ENCODE data around the gene UBXN2A.
"Not testable (repeated sequence)": the region's sequence is repeated elsewhere in the genome, so short reads cannot be mapped to it uniquely, and the experiment has no call there.

The UBXN2A gene

DNA sequence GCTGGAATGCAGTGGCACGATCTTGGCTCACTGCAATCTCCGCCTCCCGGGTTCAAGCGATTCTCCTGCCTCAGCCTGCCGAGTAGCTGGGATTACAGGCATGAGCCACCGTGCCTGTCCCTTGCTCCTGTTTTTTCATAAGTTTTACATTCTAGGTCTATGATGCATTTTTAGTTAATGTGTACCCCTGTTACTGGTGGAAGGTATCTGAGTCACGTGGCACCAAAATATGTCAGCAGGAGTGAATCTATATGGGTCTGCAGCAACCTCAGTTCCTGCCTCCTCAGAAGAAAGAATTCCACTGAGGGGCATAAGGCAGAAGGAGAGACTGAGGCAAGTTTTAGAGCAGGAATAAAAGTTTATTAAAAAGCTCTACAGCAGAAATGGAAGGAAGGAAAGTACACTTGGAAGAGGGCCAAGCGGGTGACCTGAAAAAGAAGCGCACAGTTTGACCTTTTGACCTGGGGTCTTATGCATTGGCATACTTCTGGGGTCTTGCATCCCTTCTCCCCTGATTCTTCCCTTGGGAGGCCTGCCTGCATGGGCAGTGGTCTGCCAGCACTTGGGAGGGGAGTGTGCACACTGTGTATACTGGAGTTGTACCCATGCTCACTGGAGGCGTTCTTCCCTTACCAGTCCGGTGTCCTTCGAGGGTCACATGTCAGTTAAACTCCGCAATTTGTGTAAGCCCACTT lies 68.6 kb downstream of the UBXN2A start:
- no peak overlapping the region for H3K9ac ChIP-seq (ENCODE audit: low read depth, low read length)
- no peak overlapping the region for H3K27ac ChIP-seq (ENCODE audit: low read length)
- no peaks in the 10 kb centered on the region for H3K4me1 ChIP-seq (ENCODE audit: insufficient read depth, low read length)
- H3K9me3 ChIP-seq (ENCODE audit: insufficient read depth, low read depth, low read length): no peaks in the 10 kb centered on the region
- H3K4me3 ChIP-seq (ENCODE audit: low read length): no peak overlapping the region
- H3K27me3 ChIP-seq (ENCODE audit: insufficient read depth, low read length): peaks cover 30% of the 10 kb centered on the region
- H3K36me3 ChIP-seq (ENCODE audit: insufficient read depth, low read depth, low read length): no peaks in the 10 kb centered on the region

DNA sequence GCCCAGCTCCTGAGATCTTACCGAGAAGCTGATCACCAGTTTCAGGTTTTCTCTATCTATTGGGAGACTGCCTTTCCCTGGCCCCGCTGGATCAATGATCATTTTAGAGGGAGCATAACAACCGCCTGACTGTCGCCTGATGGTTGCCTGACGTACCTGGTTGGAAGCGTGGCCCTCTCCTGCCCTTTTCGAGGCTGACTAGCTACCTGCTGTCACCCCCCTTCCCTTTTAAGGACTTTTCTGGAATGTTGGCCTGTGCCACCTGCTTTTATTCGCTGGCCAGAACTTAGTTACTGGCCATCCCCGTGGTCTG lies 69.1 kb downstream of the UBXN2A start:
- H3K9me3 ChIP-seq (ENCODE audit: insufficient read depth, low read depth, low read length): no peaks in the 10 kb centered on the region
- H3K36me3 ChIP-seq (ENCODE audit: insufficient read depth, low read depth, low read length): no peaks in the 10 kb centered on the region
- peak overlapping the region; percentile 67; the same call in 1 of the 2 replicates for H3K4me3 ChIP-seq (ENCODE audit: low read length)
- H3K9ac ChIP-seq (ENCODE audit: low read depth, low read length): peak overlapping the region; percentile 73; the same call in 1 of the 2 replicates
- H3K4me1 ChIP-seq (ENCODE audit: insufficient read depth, low read length): no peaks in the 10 kb centered on the region
- H3K27me3 ChIP-seq (ENCODE audit: insufficient read depth, low read length): peaks cover 30% of the 10 kb centered on the region
- no peak overlapping the region for H3K27ac ChIP-seq (ENCODE audit: low read length)

DNA sequence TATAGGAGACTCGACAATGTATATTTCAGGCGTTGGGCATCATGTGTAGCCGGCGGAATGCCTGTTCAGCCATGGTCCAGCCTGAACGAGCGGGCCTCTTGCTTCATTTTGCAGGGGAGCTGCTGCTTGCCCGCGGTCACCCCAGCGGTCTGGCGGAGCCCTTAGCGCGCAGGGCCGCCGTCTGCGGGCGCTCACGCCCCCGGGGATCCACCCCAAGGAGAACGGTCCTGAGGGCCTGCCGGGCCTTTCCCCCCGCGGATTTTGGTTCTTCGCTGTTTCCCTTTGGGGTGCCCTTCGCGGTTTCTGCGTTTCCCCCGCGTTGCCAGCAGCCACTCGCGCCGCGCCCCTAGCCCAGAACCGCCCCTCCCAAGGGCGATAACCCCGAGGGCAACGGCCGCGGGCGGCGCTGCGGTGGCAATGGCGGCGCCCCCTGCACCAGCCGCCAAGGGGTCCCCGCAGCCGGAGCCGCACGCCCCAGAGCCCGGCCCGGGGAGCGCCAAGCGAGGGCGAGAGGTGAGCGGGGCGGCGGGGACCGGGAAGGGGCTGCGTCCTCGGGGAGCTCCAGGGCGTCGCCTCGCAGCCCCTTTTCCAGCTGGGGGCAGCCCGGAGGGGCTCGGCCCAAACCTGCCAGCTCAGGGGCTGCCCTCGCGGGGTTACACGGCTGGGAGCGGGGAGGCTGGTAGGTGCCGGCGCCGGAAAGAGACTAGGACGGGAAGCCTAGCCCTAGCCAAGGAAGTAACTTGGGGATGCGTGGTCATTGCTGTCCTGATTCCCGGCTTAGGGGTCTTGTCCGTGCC lies 69.6 kb downstream of the UBXN2A start, which contains the start of gene MFSD2B:
TSS of gene MFSD2B (plus strand) at position 406 of the 797 bp plus-strand sequence. CDS start at position 418, 12 bp downstream.
- Histone ChIP-seq H3K36me3 (ENCODE audit: insufficient read depth, low read depth, low read length) (no peaks in the 10 kb centered on the region), H3K27ac (ENCODE audit: low read length) (no peak within 1 kb of the TSS), H3K9me3 (ENCODE audit: insufficient read depth, low read depth, low read length) (no peaks in the 10 kb centered on the region), H3K27me3 (ENCODE audit: insufficient read depth, low read length) (peaks cover 30% of the 10 kb centered on the region), H3K4me3 (ENCODE audit: low read length) (peak within 1 kb of the TSS; percentile 67), H3K9ac (ENCODE audit: low read depth, low read length) (peak within 1 kb of the TSS; percentile 73; the same call in 1 of the 2 replicates), H3K4me1 (ENCODE audit: insufficient read depth, low read length) (no peaks in the 10 kb centered on the region)

DNA sequence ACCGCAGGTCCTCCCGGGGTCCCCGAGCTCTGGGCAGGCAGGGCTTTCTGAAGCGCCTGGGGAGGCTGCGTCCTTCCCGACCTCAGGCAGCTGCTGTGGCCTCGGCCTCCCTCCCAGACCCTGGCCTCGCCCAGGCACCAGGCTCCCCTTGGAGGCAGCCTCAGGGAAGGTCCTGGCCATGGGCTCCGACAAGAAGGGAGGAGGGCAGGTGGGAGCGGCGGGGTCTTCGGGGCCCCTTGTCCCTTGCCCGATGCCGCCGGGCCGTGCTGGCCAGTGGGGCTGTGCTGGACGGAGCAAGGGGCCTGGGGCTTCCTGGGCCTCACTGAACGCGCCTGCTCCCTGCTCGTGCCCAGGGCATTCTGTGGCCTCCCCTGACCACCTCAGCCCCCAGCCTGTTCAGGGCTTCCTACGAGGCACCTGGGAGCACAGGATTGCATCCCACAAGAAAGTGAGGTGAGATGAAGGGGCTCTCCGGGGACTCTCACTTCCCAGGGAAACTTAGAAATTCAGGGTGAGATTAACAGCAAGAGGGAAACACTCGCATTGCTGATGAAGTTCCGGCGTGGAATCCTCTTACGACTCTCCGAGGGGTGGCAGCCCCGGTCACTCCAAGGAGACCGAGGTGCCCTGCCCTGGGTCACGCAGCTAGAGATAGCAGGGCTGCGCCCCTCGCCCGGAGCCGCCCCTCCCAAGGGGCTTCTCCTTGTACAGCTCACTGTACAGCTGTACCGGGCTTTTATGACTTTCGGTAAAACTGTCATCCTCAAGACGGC lies 70.4 kb downstream of the UBXN2A start:
- H3K9ac ChIP-seq (ENCODE audit: low read depth, low read length): peak overlapping the region; percentile 73; the same call in 1 of the 2 replicates
- H3K27ac ChIP-seq (ENCODE audit: low read length): no peak overlapping the region
- peak overlapping the region; percentile 67 for H3K4me3 ChIP-seq (ENCODE audit: low read length)
- no peaks in the 10 kb centered on the region for H3K9me3 ChIP-seq (ENCODE audit: insufficient read depth, low read depth, low read length)
- H3K36me3 ChIP-seq (ENCODE audit: insufficient read depth, low read depth, low read length): no peaks in the 10 kb centered on the region
- H3K27me3 ChIP-seq (ENCODE audit: insufficient read depth, low read length): peaks cover 30% of the 10 kb centered on the region
- no peaks in the 10 kb centered on the region for H3K4me1 ChIP-seq (ENCODE audit: insufficient read depth, low read length)

DNA sequence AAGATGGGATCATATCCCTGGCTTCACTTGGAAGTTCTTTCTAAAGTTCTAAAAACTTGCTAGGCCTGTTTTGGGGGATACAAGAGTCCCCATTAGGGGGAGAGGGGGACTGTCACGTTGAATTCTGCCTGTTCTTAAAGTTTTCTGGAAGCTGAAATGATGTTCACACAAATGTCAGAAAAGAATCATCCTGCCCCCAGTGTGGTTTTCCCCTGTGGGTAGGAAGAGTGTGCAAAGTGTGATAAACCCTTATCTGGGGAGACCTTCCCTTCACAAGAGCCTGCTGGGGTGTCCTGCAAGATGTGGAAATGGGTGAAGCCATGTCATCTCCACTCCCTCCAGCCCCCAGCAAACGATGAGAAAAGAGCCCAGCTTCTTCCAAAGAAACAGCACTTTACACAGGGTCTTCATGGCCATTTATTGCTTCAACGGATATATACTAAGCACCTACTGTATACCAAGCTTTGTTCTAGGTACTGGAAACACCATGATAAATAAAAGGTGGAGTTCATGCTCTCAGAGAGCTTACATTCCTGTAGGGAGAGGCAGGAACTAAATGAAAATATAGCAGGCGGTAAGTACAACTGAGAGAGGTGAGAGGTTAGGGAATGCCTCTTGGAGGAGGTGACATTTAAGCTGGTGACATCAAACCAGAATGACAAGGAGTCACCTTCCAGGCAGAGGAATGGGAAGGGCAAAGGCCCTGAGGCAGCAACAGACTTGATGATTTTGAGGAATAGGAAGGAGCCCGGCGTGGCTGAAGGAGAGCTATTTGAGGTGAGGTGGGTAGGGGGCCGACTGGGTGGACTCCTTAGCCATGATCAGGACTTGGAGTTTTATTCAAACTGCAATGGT lies 71.2 kb downstream of the UBXN2A start:
- no peak overlapping the region for H3K9ac ChIP-seq (ENCODE audit: low read depth, low read length)
- H3K27me3 ChIP-seq (ENCODE audit: insufficient read depth, low read length): peaks cover 30% of the 10 kb centered on the region
- no peaks in the 10 kb centered on the region for H3K36me3 ChIP-seq (ENCODE audit: insufficient read depth, low read depth, low read length)
- H3K4me1 ChIP-seq (ENCODE audit: insufficient read depth, low read length): no peaks in the 10 kb centered on the region; the same call in 1 of the 2 replicates
- H3K4me3 ChIP-seq (ENCODE audit: low read length): no peak overlapping the region
- H3K27ac ChIP-seq (ENCODE audit: low read length): no peak overlapping the region
- no peaks in the 10 kb centered on the region for H3K9me3 ChIP-seq (ENCODE audit: insufficient read depth, low read depth, low read length)

DNA sequence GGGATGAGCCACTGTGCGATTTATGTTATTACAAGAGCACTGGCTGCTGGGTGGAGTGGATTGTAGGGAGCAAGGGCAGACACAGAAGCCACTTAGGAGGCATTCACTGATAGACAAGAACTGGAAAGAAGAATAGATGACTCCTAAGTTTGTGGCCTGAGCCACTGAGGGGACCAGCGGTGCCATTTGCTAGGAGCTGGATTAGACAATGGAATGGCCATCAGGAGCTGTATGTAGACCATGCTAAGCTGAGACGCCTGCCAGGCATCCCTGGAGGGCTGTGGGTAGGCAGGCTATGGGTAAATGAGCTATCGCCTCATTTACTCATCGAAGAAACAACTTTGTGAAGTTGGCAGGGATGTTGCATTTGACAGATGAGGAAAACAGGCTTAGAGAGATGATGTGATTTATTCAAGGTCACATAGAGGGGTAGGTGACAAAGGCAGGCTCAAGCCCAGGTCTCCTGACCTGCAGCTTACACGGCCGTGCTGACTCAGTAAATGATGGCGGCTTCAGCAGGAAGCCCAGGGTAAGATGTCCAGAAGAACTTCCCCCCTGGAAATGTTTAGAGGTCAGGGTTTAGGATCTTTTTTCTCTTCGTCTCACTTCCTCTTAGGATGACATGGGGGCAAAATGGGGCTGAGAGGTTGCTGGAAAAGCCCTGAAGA lies 72.4 kb downstream of the UBXN2A start:
- Histone ChIP-seq H3K4me1 (ENCODE audit: insufficient read depth, low read length) (no peaks in the 10 kb centered on the region; the same call in 1 of the 2 replicates), H3K36me3 (ENCODE audit: insufficient read depth, low read depth, low read length) (no peaks in the 10 kb centered on the region), H3K9me3 (ENCODE audit: insufficient read depth, low read depth, low read length) (no peaks in the 10 kb centered on the region), H3K27ac (ENCODE audit: low read length) (no peak overlapping the region), H3K9ac (ENCODE audit: low read depth, low read length) (no peak overlapping the region), H3K4me3 (ENCODE audit: low read length) (no peak overlapping the region), H3K27me3 (ENCODE audit: insufficient read depth, low read length) (peaks cover 30% of the 10 kb centered on the region)

DNA sequence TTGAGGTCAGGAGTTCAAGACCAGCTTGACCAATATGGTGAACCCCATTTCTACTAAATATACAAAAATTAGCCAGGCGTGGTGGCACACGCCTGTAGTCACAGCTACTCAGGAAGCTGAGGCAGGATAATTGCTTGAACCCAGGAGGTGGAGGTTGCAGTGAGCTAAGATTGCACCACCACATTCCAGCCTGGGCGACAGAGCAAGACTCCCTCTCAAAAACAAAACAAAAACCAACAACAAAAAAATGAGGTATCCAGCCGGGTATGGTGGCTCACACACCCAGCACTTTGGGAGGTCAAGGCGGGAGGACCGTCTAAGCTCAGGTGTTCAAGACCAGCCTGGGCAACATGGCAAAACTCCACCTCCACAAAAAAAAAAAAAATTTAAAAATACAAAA lies 74.6 kb downstream of the UBXN2A start:
- H3K27ac ChIP-seq (ENCODE audit: low read length); H3K36me3 ChIP-seq (ENCODE audit: insufficient read depth, low read depth, low read length); H3K4me3 ChIP-seq (ENCODE audit: low read length); H3K4me1 ChIP-seq (ENCODE audit: insufficient read depth, low read length); H3K9me3 ChIP-seq (ENCODE audit: insufficient read depth, low read depth, low read length); H3K9ac ChIP-seq (ENCODE audit: low read depth, low read length): not testable (repeated sequence)
- H3K27me3 ChIP-seq (ENCODE audit: insufficient read depth, low read length): peaks cover 17% of the 10 kb centered on the region

DNA sequence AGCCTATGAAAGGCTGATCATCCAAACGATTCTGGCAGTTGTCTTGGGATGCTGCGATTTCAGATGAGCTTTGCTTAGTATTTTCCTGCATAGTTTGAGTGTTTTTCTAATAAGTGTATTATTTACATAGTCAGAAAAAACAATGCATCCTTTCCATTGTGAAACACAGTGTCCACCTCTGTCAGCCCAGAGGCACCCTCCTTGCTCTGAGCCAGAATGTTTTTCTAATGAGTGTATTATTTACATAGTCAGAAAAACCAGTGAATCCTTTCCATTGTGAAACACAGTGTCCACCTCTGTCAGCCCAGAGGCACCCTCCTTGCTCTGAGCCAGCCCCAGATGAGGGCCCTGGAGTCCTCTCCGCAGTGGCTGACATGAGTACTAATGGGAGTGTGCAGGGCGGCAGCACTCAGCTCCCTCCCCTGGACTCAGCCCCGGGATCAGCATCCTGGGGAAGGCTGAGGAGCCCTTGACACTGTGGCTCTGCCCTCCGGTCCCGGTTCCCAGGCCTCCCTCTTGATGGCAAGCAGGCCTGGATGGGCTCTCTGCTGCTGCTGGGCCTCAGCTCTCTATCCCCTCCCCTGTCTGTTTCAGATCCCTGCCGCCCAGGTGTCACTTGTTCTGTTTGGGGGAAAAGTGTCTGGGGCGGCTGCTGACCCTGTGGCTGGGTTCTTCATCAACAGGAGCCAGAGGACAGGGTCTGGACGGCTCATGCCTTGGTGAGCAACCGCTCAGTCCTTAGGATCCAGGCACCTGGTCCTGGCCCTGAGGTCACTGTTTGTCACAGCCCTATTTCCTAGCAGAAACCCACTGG lies 75.5 kb downstream of the UBXN2A start:
- no peaks in the 10 kb centered on the region for H3K36me3 ChIP-seq (ENCODE audit: insufficient read depth, low read depth, low read length)
- no peak overlapping the region for H3K4me3 ChIP-seq (ENCODE audit: low read length)
- no peak overlapping the region for H3K9ac ChIP-seq (ENCODE audit: low read depth, low read length)
- no peaks in the 10 kb centered on the region; the same call in 1 of the 2 replicates for H3K4me1 ChIP-seq (ENCODE audit: insufficient read depth, low read length)
- peaks cover 8% of the 10 kb centered on the region for H3K27me3 ChIP-seq (ENCODE audit: insufficient read depth, low read length)
- H3K27ac ChIP-seq (ENCODE audit: low read length): no peak overlapping the region
- H3K9me3 ChIP-seq (ENCODE audit: insufficient read depth, low read depth, low read length): no peaks in the 10 kb centered on the region

DNA sequence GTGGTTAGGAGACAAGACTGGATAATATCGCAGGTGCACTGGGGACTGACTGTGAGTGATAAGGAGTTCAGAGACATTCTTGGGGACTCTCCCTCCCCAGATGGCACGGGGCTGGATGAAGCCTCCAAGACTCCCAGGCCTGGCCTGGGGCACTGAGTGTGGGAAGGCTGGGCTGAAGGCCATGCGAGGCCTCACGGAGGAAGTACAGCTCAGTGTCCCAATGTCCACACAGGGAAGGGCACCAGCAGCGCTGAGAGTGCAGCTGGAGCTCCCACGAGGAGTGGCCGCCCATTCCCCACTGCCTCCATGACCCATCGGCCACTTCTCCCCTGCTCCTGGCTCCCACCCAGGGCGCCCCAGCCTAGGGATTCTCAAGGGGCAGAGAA lies 76.1 kb downstream of the UBXN2A start:
- H3K4me3 ChIP-seq (ENCODE audit: low read length): no peak overlapping the region
- no peaks in the 10 kb centered on the region for H3K9me3 ChIP-seq (ENCODE audit: insufficient read depth, low read depth, low read length)
- no peaks in the 10 kb centered on the region for H3K36me3 ChIP-seq (ENCODE audit: insufficient read depth, low read depth, low read length)
- H3K27ac ChIP-seq (ENCODE audit: low read length): no peak overlapping the region
- no peak overlapping the region for H3K9ac ChIP-seq (ENCODE audit: low read depth, low read length)
- H3K4me1 ChIP-seq (ENCODE audit: insufficient read depth, low read length): no peaks in the 10 kb centered on the region; the same call in 1 of the 2 replicates
- peaks cover 2% of the 10 kb centered on the region; the same call in 1 of the 2 replicates for H3K27me3 ChIP-seq (ENCODE audit: insufficient read depth, low read length)
